OCI-LY1 (cell line): ENCODE data around the gene MTARC1.

ENCODE experiments used
- H2AFZ ChIP-seq: fragments of 200-600 bp; sonication (generic), shearing (Covaris generic); 2 replicates; pipeline ENCODE4 v1.6.0; 2014; ENCODE audit warnings: antibody characterized with exemption, mild to moderate bottlenecking, low read length
- H3F3A ChIP-seq: fragments of 200-600 bp; sonication (generic), shearing (Covaris generic); 2 replicates; pipeline ENCODE4 v1.6.0; 2014; ENCODE audit warnings: mild to moderate bottlenecking, antibody characterized with exemption, low read length, moderate library complexity; ENCODE audit not compliant: insufficient read depth
- H3K27ac ChIP-seq: fragments of 200-600 bp; sonication (generic); 2 replicates; pipeline ENCODE4 v1.5.1; 2014; ENCODE audit warnings: low read length, mixed run types, mild to moderate bottlenecking, low read depth; ENCODE audit not compliant: poor library complexity, severe bottlenecking
- H3K27me3 ChIP-seq: fragments of 200-600 bp; sonication (generic); 2 replicates; pipeline ENCODE4 v1.6.0; 2014; ENCODE audit warnings: antibody characterized with exemption, mild to moderate bottlenecking, low read length, moderate library complexity; ENCODE audit not compliant: insufficient read depth
- H3K36me3 ChIP-seq: fragments of 200-600 bp; sonication (generic); 2 replicates; pipeline ENCODE4 v1.6.1; 2014; ENCODE audit warnings: mild to moderate bottlenecking, antibody characterized with exemption, low read length, moderate library complexity, mixed read lengths; ENCODE audit not compliant: insufficient read depth
- H3K4me1 ChIP-seq: fragments of 200-600 bp; sonication (generic); 2 replicates; pipeline ENCODE4 v1.5.1; 2014; ENCODE audit warnings: mild to moderate bottlenecking, low read length, moderate library complexity; ENCODE audit not compliant: insufficient read depth, severe bottlenecking
- H3K4me2 ChIP-seq: fragments of 200-600 bp; sonication (generic), shearing (Covaris generic); 2 replicates; pipeline ENCODE4 v1.6.1; 2014; ENCODE audit warnings: low read length
- H3K4me3 ChIP-seq: fragments of 200-600 bp; sonication (generic); 2 replicates; pipeline ENCODE4 v1.5.1; 2014; ENCODE audit warnings: low read length, low read depth, mild to moderate bottlenecking, mixed read lengths; ENCODE audit not compliant: poor library complexity, severe bottlenecking
- H3K79me2 ChIP-seq: fragments of 200-600 bp; shearing (Covaris generic); 2 replicates; pipeline ENCODE4 v1.6.1; 2016; ENCODE audit warnings: mixed run types, low read length, mixed read lengths; ENCODE audit not compliant: insufficient read depth
- H3K9ac ChIP-seq: fragments of 200-600 bp; sonication (generic), shearing (Covaris generic); 2 replicates; pipeline ENCODE4 v1.6.1; 2014; ENCODE audit warnings: mild to moderate bottlenecking, low read length, mixed read lengths
- H3K9me2 ChIP-seq: fragments of 200-600 bp; sonication (generic), shearing (Covaris generic); 2 replicates; pipeline ENCODE4 v1.6.1; 2014; ENCODE audit warnings: low read depth, mild to moderate bottlenecking, low read length, mixed read lengths
- H3K9me3 ChIP-seq: fragments of 200-600 bp; shearing (Covaris generic); 2 replicates; pipeline ENCODE4 v1.6.1; 2014; ENCODE audit warnings: low read length, mixed read lengths
- H4K20me1 ChIP-seq: fragments of 200-600 bp; sonication (generic), shearing (Covaris generic); 2 replicates; pipeline ENCODE4 v1.6.0; 2016; ENCODE audit warnings: mild to moderate bottlenecking, low read length; ENCODE audit not compliant: insufficient read depth
- EZH2 ChIP-seq: fragments of 200-600 bp; sonication (generic), shearing (Covaris generic); IDR thresholded peaks from 2 replicates; pipeline ENCODE4 v1.8.0; 2017; ENCODE audit warnings: borderline replicate concordance, mixed run types, mild to moderate bottlenecking, antibody characterized with exemption, low read length, moderate library complexity, mixed read lengths
- TF ChIP-seq, protein P1 (sequence below): fragments of 200-600 bp; sonication (generic), shearing (Covaris generic); IDR thresholded peaks from 2 replicates; pipeline ENCODE4 v1.5.1; 2017; ENCODE audit warnings: mild to moderate bottlenecking, antibody characterized with exemption, low read length, moderate library complexity, mixed read lengths

Gene MTARC1

DNA sequence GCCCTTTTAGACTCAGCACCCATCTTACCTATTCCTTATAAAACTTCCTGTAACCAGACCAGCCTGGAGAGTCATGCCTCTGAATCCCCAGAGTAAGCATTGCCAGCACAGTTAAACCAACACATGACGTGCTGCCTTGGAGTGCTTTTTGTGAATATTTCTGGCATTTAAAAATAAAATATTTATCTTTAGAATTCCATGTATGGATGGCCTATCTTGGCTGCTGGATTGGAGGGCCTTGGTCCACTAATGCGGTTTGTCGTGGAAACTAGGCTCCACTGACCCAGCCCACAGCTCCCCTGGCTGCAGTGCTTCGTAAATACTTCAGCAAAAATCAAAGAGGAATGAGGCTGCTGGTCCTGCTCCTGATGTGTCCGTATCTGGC, 17.5 kb downstream of the MTARC1 start:
- H2AFZ ChIP-seq, result no peak overlapping the region
- H3K79me2 ChIP-seq, result no peaks in the 10 kb centered on the region
- H3K9me2 ChIP-seq, result no peaks in the 10 kb centered on the region
- no peak overlapping the region for H3K27ac ChIP-seq
- H3K27me3 ChIP-seq, result no peaks in the 10 kb centered on the region
- H3K4me3 ChIP-seq, result no peak overlapping the region
- no peaks in the 10 kb centered on the region for H3K4me1 ChIP-seq
- TF ChIP-seq, protein P1, sequence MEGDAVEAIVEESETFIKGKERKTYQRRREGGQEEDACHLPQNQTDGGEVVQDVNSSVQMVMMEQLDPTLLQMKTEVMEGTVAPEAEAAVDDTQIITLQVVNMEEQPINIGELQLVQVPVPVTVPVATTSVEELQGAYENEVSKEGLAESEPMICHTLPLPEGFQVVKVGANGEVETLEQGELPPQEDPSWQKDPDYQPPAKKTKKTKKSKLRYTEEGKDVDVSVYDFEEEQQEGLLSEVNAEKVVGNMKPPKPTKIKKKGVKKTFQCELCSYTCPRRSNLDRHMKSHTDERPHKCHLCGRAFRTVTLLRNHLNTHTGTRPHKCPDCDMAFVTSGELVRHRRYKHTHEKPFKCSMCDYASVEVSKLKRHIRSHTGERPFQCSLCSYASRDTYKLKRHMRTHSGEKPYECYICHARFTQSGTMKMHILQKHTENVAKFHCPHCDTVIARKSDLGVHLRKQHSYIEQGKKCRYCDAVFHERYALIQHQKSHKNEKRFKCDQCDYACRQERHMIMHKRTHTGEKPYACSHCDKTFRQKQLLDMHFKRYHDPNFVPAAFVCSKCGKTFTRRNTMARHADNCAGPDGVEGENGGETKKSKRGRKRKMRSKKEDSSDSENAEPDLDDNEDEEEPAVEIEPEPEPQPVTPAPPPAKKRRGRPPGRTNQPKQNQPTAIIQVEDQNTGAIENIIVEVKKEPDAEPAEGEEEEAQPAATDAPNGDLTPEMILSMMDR, result no peak
- no peak for TF ChIP-seq EZH2
- H3K36me3 ChIP-seq, result no peaks in the 10 kb centered on the region
- H4K20me1 ChIP-seq, result no peaks in the 10 kb centered on the region
- no peak overlapping the region for H3K9ac ChIP-seq
- no peak overlapping the region for H3K4me2 ChIP-seq
- H3F3A ChIP-seq, result no peaks in the 10 kb centered on the region
- H3K9me3 ChIP-seq, result no peaks in the 10 kb centered on the region

DNA sequence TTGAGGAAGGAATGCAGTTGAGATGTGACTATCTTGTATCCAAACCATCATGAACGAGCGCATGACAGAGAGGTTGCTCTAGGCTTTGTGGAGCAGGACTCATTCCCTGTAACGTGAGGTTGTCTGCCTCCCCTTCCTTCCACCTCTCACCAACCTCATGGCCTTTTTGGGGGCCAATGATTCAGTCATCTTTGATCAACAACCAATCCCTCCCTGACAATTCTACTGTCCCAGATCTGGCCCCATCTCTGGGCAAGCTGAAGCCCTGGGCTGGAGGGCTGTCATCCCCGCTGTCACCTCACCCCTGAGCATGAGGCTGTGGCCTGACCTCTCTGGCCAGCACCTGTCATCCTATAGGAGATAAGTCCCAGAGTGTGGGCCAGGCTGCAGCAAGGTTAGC, 19.7 kb downstream of the MTARC1 start:
- no peaks in the 10 kb centered on the region for H3K36me3 ChIP-seq
- no peak overlapping the region for H3K27ac ChIP-seq
- no peaks in the 10 kb centered on the region for H4K20me1 ChIP-seq
- no peaks in the 10 kb centered on the region for H3K9me3 ChIP-seq
- H2AFZ ChIP-seq, result no peak overlapping the region
- H3K9me2 ChIP-seq, result no peaks in the 10 kb centered on the region
- no peaks in the 10 kb centered on the region for H3F3A ChIP-seq
- H3K4me1 ChIP-seq, result no peaks in the 10 kb centered on the region
- H3K4me3 ChIP-seq, result no peak overlapping the region
- no peak for TF ChIP-seq EZH2
- no peak overlapping the region for H3K4me2 ChIP-seq
- no peaks in the 10 kb centered on the region for H3K27me3 ChIP-seq
- H3K9ac ChIP-seq, result no peak overlapping the region
- H3K79me2 ChIP-seq, result no peaks in the 10 kb centered on the region

DNA sequence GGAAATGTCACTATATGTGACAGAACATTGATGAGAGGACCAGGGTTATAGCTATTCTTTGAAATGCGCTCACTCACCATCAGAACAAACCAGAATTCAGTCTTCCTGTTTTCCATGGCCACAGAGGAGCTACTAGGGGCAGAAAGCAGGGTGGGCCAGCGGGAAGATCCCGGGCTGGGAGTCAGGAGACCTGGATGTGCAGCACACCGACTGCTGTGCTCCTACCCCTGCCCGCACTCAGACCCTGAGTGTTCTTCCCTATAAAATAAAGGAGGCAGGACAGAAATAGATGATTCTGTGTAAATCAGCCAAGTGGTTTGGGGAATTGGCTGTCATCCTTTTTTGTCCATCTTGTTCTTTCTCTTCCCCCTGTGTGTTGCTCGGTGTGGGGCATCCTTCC, 21.0 kb downstream of the MTARC1 start:
- Histone ChIP-seq H3K4me2 (no peak overlapping the region), H3K4me1 (no peaks in the 10 kb centered on the region), H3K9ac (no peak overlapping the region), H3K9me3 (no peaks in the 10 kb centered on the region), H3K4me3 (no peak overlapping the region), H3K79me2 (no peaks in the 10 kb centered on the region), H2AFZ (no peak overlapping the region), H3K27ac (no peak overlapping the region), H3K27me3 (no peaks in the 10 kb centered on the region), H4K20me1 (no peaks in the 10 kb centered on the region), H3K36me3 (no peaks in the 10 kb centered on the region), H3F3A (no peaks in the 10 kb centered on the region), H3K9me2 (no peaks in the 10 kb centered on the region)
- TF ChIP-seq EZH2, result no peak
- TF ChIP-seq, protein P1, result no peak

DNA sequence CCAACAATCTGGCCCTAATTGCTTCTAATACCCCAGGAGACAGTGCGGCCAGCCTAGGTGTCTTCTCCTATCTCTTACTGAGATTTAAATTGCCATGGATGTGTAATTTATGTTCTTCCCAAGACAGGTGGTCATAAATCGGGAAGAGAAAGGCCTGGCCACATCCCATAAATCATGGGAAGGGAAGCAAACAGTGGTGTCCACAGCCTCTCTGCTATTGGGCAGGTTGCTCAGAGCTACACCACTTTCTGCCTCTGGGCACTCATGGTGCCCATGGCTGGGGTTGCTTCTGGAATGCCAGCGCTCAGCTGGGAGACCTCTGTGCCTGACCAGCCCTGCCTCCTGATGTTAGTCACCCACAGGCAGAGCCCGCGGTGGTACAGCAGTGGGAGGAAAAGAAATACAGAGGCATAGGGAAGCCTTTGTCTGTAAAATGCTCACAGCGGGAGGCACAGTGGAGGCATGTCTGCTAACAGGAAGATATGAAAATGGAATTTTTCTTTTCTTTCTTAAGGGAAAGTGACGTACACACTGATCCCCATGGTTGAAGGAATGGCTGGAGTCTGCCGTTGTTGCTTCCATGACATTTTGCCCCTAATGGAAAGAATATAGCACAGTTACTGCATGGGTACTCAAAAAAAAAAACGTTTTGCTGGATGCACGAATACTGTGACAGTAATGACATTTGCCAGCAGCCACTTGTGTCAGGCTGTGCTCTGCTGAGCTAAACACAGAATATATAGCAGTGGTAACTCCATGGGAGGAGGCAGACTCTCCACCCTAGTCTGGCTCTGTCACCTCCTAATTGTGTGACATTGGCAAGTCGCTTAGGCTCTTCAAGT, 21.9 kb downstream of the MTARC1 start:
- no peaks in the 10 kb centered on the region for H3K36me3 ChIP-seq
- no peak for TF ChIP-seq EZH2
- TF ChIP-seq, protein P1, result no peak
- H3K4me1 ChIP-seq, result no peaks in the 10 kb centered on the region
- H3K79me2 ChIP-seq, result no peaks in the 10 kb centered on the region
- no peaks in the 10 kb centered on the region for H3K9me3 ChIP-seq
- no peaks in the 10 kb centered on the region for H3F3A ChIP-seq
- no peak overlapping the region for H2AFZ ChIP-seq
- H3K9me2 ChIP-seq, result no peaks in the 10 kb centered on the region
- H3K4me2 ChIP-seq, result no peak overlapping the region
- H3K9ac ChIP-seq, result no peak overlapping the region
- H4K20me1 ChIP-seq, result no peaks in the 10 kb centered on the region
- H3K4me3 ChIP-seq, result no peak overlapping the region
- H3K27ac ChIP-seq, result no peak overlapping the region
- H3K27me3 ChIP-seq, result no peaks in the 10 kb centered on the region
